ENCODE results near the gene SORBS2. TPM values are rescaled to one million over a fixed set of nuclear protein-coding genes. Genes with fewer than 3 reads are reported as not detected.
"Not testable (repeated sequence)": the region's sequence is repeated elsewhere in the genome, so short reads cannot be mapped to it uniquely, and the experiment has no call there.

Gene SORBS2
- total and polyA plus RNA-seq, 7 donors = 7.9 to 1,032 (median 849) TPM

DNA sequence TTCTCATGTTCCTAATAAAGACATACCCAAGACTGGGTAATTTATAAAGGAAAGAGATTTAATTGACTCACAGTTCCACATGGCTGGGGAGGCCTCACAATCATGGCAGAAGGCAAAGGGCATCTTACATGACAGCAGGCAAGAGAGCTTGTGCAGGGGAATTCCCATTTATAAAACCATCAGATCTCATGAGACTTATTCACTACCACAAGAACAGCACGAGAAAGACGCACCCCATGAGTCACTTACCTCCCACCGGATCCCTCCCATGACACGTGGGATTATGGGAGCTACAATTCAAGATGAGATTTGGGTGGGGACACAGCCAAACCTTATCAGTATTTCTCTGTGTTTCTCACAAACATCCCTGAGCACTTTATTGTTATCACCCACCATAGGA is 104.4 kb downstream of the SORBS2 start:
- H3K9me3 ChIP-seq; intact Hi-C loops (cut with DNase I); H3K27me3 ChIP-seq; H3K4me3 ChIP-seq; DNase-seq; H3K36me3 ChIP-seq: not testable (repeated sequence)
- TF ChIP-seq POLR2AphosphoS5 (IDR thresholded peaks at IDR 0.05) (peak in 1 of 4 donors; percentile 52), EP300 (IDR thresholded peaks at IDR 0.05) (peak in 1 of 4 donors; percentile 44)
- Histone ChIP-seq H3K4me1 (peaks cover 0 to 51% (median 37%) of the 10 kb centered on the region in 4 donors), H3K27ac (peak overlapping the region in 3 of 4 donors; percentile 73 to 77 (median 76))
- 75 to 81% methylated on average over 4 of the region's 4 CpGs for WGBS, 2 donors

- WGBS, 2 donors = 95% methylated on average over 8 of the region's 8 CpGs
- DNase-seq = no peak
- H3K9me3 ChIP-seq = no peaks in the 10 kb centered on the region
- intact Hi-C loops (cut with DNase I) = no loop called here
- H3K27ac ChIP-seq = peak overlapping the region in 3 of 4 donors; percentile 60 to 77 (median 74)
- H3K36me3 ChIP-seq = no peaks in the 10 kb centered on the region
- H3K4me1 ChIP-seq = peaks cover 0 to 31% (median 21%) of the 10 kb centered on the region in 4 donors
- H3K4me3 ChIP-seq = no peak overlapping the region
- H3K27me3 ChIP-seq = no peaks in the 10 kb centered on the region
- TF ChIP-seq POLR2A (IDR thresholded peaks at IDR 0.05) (no peak), CTCF (IDR thresholded peaks at IDR 0.05) (no peak), POLR2AphosphoS5 (IDR thresholded peaks at IDR 0.05) (no peak), EP300 (IDR thresholded peaks at IDR 0.05) (no peak)
Measured at GRCh38 chr4:185702147-185702663, 109.8 kb downstream of the SORBS2 start.

- intact Hi-C loops (cut with DNase I) = no loop called here
Measured at GRCh38 chr4:185700630-185701029, 111.4 kb downstream of the SORBS2 start.

DNA sequence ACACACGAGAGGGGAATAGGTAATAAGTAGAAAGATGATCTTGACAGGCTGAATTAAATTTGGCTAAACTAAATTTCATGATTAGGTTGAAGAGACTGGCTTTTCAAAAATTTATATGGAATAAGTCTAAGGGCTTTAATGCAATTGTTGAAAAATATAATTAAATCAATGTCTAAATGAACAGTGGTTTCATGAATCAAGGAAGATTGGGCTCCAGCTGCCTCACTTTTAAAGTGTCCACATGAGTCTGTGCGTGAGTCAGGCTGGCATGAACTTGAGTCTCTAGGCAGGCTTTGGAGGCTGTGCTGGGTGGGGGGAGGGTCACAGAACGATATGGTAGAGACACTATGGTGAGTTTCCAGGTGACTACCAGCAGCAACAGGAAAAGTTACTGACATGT is 111.9 kb downstream of the SORBS2 start:
- Histone ChIP-seq H3K36me3 (no peaks in the 10 kb centered on the region), H3K27me3 (no peaks in the 10 kb centered on the region), H3K4me1 (peaks cover 0 to 41% (median 31%) of the 10 kb centered on the region in 4 donors), H3K9me3 (no peaks in the 10 kb centered on the region), H3K4me3 (no peak overlapping the region), H3K27ac (peak overlapping the region in 3 of 4 donors; percentile 60 to 77 (median 74))
- 78 to 89% methylated on average over 3 of the region's 3 CpGs for WGBS, 2 donors
- DNase-seq = no peak
- intact Hi-C loops (cut with DNase I) = no loop called here
- no peak for TF ChIP-seq POLR2AphosphoS5 (IDR thresholded peaks at IDR 0.05)

More at GRCh38 chr4:185700630-185701029, 111.4 kb downstream of the SORBS2 start:
- Histone ChIP-seq H3K27me3 (no peaks in the 10 kb centered on the region), H3K4me3 (no peak overlapping the region), H3K9me3 (no peaks in the 10 kb centered on the region), H3K36me3 (no peaks in the 10 kb centered on the region), H3K27ac (peak overlapping the region in 3 of 4 donors; percentile 60 to 77 (median 74)), H3K4me1 (peaks cover 0 to 35% (median 26%) of the 10 kb centered on the region in 4 donors)
- no peak for TF ChIP-seq CTCF (IDR thresholded peaks at IDR 0.05)
- no peak for TF ChIP-seq POLR2AphosphoS5 (IDR thresholded peaks at IDR 0.05)
- no peak for TF ChIP-seq POLR2A (IDR thresholded peaks at IDR 0.05)
- TF ChIP-seq EP300 (IDR thresholded peaks at IDR 0.05) = no peak
- DNase-seq = no peak

GRCh38 chr4:185697488-185697887 is 114.5 kb downstream of the SORBS2 start:
- DNase-seq = no peak
- Histone ChIP-seq H3K27ac (peak overlapping the region in 2 of 4 donors; percentile 0 to 5), H3K4me1 (peaks cover 0 to 51% (median 35%) of the 10 kb centered on the region in 4 donors), H3K4me3 (no peak overlapping the region), H3K27me3 (no peaks in the 10 kb centered on the region), H3K36me3 (no peaks in the 10 kb centered on the region), H3K9me3 (no peaks in the 10 kb centered on the region)
- no peak for TF ChIP-seq POLR2AphosphoS5 (IDR thresholded peaks at IDR 0.05)
- TF ChIP-seq POLR2A (IDR thresholded peaks at IDR 0.05) = no peak
- intact Hi-C loops (cut with DNase I) = no loop called here
- WGBS, 2 donors = 93 to 94% methylated on average over 3 of the region's 3 CpGs

DNA sequence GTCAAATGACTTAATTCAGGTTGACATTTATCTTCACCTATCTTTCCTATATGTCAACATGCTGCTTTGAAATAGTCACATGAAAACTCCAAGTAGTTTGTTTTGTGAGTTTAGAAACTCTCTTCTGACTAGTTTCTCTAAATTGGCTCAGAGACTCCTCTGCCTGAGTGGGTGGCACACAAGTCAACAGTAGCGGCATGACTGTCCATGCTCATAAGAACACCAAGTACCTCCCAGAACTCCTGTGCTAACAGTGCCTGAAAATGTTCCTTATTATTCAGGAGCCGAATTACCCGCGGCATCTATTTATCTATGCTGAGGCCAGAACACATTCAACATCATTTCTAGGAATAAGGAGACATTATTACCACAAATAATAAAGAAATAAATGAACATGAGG is 116.3 kb downstream of the SORBS2 start:
- intact Hi-C loops (cut with DNase I) = no loop called here
- Histone ChIP-seq H3K4me3 (no peak overlapping the region), H3K4me1 (peaks cover 0 to 36% (median 25%) of the 10 kb centered on the region in 4 donors), H3K9me3 (no peaks in the 10 kb centered on the region), H3K27ac (peak overlapping the region in 2 of 4 donors; percentile 61), H3K36me3 (no peaks in the 10 kb centered on the region), H3K27me3 (no peaks in the 10 kb centered on the region)
- TF ChIP-seq CTCF (IDR thresholded peaks at IDR 0.05) (no peak), EP300 (IDR thresholded peaks at IDR 0.05) (no peak), POLR2A (IDR thresholded peaks at IDR 0.05) (no peak), POLR2AphosphoS5 (IDR thresholded peaks at IDR 0.05) (no peak)
- WGBS, 2 donors = 96 to 98% methylated on average over 4 of the region's 4 CpGs
- no peak for DNase-seq
